Measurements from ENCODE around the gene NANOS3.

GRCh38 chr19:13906521-13906904, 29.6 kb downstream of the NANOS3 start:
- TF ChIP-seq, protein P1, sequence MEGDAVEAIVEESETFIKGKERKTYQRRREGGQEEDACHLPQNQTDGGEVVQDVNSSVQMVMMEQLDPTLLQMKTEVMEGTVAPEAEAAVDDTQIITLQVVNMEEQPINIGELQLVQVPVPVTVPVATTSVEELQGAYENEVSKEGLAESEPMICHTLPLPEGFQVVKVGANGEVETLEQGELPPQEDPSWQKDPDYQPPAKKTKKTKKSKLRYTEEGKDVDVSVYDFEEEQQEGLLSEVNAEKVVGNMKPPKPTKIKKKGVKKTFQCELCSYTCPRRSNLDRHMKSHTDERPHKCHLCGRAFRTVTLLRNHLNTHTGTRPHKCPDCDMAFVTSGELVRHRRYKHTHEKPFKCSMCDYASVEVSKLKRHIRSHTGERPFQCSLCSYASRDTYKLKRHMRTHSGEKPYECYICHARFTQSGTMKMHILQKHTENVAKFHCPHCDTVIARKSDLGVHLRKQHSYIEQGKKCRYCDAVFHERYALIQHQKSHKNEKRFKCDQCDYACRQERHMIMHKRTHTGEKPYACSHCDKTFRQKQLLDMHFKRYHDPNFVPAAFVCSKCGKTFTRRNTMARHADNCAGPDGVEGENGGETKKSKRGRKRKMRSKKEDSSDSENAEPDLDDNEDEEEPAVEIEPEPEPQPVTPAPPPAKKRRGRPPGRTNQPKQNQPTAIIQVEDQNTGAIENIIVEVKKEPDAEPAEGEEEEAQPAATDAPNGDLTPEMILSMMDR (IDR thresholded peaks at IDR 0.05; ENCODE audit: low read depth, low read length, poor library complexity, severe bottlenecking), result no peak
- no peak for TF ChIP-seq EZH2phosphoT487 (IDR thresholded peaks at IDR 0.05; ENCODE audit: borderline replicate concordance, low read length)

All from DOHH2 (cell line).